ENCODE results near the gene BCCIP.

Gene BCCIP

GRCh38 chr10:125797994-125798662 is 25.2 kb upstream of the BCCIP start:
- ATAC-seq: no peak

- no peak for ATAC-seq
Observed at GRCh38 chr10:125799451-125800182, 23.7 kb upstream of the BCCIP start.

- ATAC-seq: no peak
Observed at GRCh38 chr10:125801574-125801973, 21.8 kb upstream of the BCCIP start.

GRCh38 chr10:125802131-125802530 is 21.2 kb upstream of the BCCIP start:
- ATAC-seq: no peak

GRCh38 chr10:125802739-125803138 is 20.6 kb upstream of the BCCIP start:
- no peak for ATAC-seq

GRCh38 chr10:125808047-125808446 is 15.3 kb upstream of the BCCIP start:
- ATAC-seq: no peak

GRCh38 chr10:125811251-125811650 is 12.1 kb upstream of the BCCIP start:
- no peak for ATAC-seq

- no peak for ATAC-seq
Observed at GRCh38 chr10:125812128-125812750, 11.1 kb upstream of the BCCIP start.

- no peak for ATAC-seq
Observed at GRCh38 chr10:125815764-125816163, 7.6 kb upstream of the BCCIP start.

- ATAC-seq: no peak
Observed at GRCh38 chr10:125816548-125816947, 6.8 kb upstream of the BCCIP start.

GRCh38 chr10:125817337-125817946 is 5.9 kb upstream of the BCCIP start:
- ATAC-seq: no peak

GRCh38 chr10:125820701-125821100 is 2.6 kb upstream of the BCCIP start:
- ATAC-seq: no peak

GRCh38 chr10:125823663-125824251 is 411 bp downstream of the BCCIP start:
- ATAC-seq: no peak

GRCh38 chr10:125824736-125825135 is 1.4 kb downstream of the BCCIP start:
- ATAC-seq: no peak

GRCh38 chr10:125827133-125827532 is 3.8 kb downstream of the BCCIP start:
- no peak for ATAC-seq

GRCh38 chr10:125828311-125828710 is 5.0 kb downstream of the BCCIP start:
- ATAC-seq: peak in 1 of 2 donors; percentile 32

GRCh38 chr10:125836746-125837145 is 13.4 kb downstream of the BCCIP start:
- no peak for ATAC-seq

GRCh38 chr10:125838802-125839575 is 15.6 kb downstream of the BCCIP start:
- ATAC-seq: no peak

- no peak for ATAC-seq
Observed at GRCh38 chr10:125840406-125840805, 17.1 kb downstream of the BCCIP start.

- ATAC-seq: no peak
Observed at GRCh38 chr10:125840955-125841354, 17.6 kb downstream of the BCCIP start.

GRCh38 chr10:125843603-125844329 is 20.4 kb downstream of the BCCIP start:
- no peak for ATAC-seq

Data from activated CD4-positive, CD25-positive, alpha-beta regulatory T cell treated with anti-CD3 and anti-CD28 coated beads, Interleukin-2, amount 50 U/mL, for 24 hours (primary cell).